ENCODE results near the gene LSR. TPM values are rescaled to one million over a fixed set of nuclear protein-coding genes. Genes with fewer than 3 reads are reported as not detected.
A peak's percentile ranks its signal among the peaks of the same experiment; 100 is the strongest.

The LSR gene
- total RNA-seq, 1 experiment from 2014 or later = 152 TPM

- Histone ChIP-seq H3K9ac (ENCODE audit: extremely low read depth, insufficient read length, low read length) (no peak overlapping the region), H3K23me2 (ENCODE audit: insufficient read length, low read depth, low read length, poor library complexity, severe bottlenecking) (peaks cover 7% of the 10 kb centered on the region), H3K56ac (ENCODE audit: insufficient read length, low read depth, low read length) (no peak overlapping the region), H2AK5ac (ENCODE audit: insufficient read length, low read length) (no peak overlapping the region), H3K9me3 (ENCODE audit: control insufficient read depth, low read depth, low read length) (no peaks in the 10 kb centered on the region), H3K27ac (ENCODE audit: insufficient read length, low read depth, low read length) (no peak overlapping the region), H2BK120ac (ENCODE audit: low read depth, low read length, poor library complexity, severe bottlenecking) (no peak overlapping the region), H4K20me1 (ENCODE audit: control insufficient read depth, insufficient read depth, insufficient read length) (peaks cover 6% of the 10 kb centered on the region), H3K18ac (ENCODE audit: insufficient read length, low read depth, low read length) (no peak overlapping the region), H4K8ac (replicated peaks; ENCODE audit: insufficient read length, low read depth, low read length) (no peak overlapping the region), H3K4ac (ENCODE audit: low read depth, low read length) (no peak overlapping the region), H3K4me2 (ENCODE audit: insufficient read depth, insufficient read length, low read length) (no peak overlapping the region), H4K91ac (ENCODE audit: insufficient read length, low read depth, low read length) (no peak overlapping the region), H3K23ac (ENCODE audit: insufficient read length, low read depth, low read length) (no peak overlapping the region), H2BK12ac (ENCODE audit: insufficient read length, low read depth, low read length) (no peak overlapping the region), H3T11ph (ENCODE audit: low read length) (no peak overlapping the region), H4K5ac (ENCODE audit: insufficient read length, low read depth, low read length) (no peak overlapping the region), H3K27me3 (ENCODE audit: insufficient read depth, low read length) (no peaks in the 10 kb centered on the region), H3K4me1 (ENCODE audit: insufficient read depth, low read length) (no peaks in the 10 kb centered on the region; the same call in 1 of the 2 replicates), H3K79me2 (ENCODE audit: insufficient read depth, low read length) (peaks cover 15% of the 10 kb centered on the region; the same call in 1 of the 2 replicates), H3K14ac (ENCODE audit: insufficient read depth, low read length) (no peak overlapping the region), H2BK20ac (ENCODE audit: low read depth, low read length, poor library complexity, severe bottlenecking) (no peak overlapping the region), H2BK15ac (ENCODE audit: low read depth, low read length) (no peak overlapping the region), H2AFZ (ENCODE audit: low read length) (no peak overlapping the region), H3K79me1 (ENCODE audit: insufficient read depth, low read depth, low read length, poor library complexity, severe bottlenecking) (peaks cover 14% of the 10 kb centered on the region), H2BK5ac (ENCODE audit: insufficient read length, low read length) (no peak overlapping the region)
- Mint-ChIP-seq H3K4me1 (peaks cover 27% of the 10 kb centered on the region in 2 experiments), H3K36me3 (ENCODE audit: insufficient read depth in 1 of 3, low read depth in 3 of 3) (peaks cover 57 to 88% (median 81%) of the 10 kb centered on the region in 3 experiments), H3K27me3 (ENCODE audit: low read depth) (no peaks in the 10 kb centered on the region; the same call in 1 of the 2 replicates), H3K9me3 (no peaks in the 10 kb centered on the region; a peak in 1 of 5 replicates), H3K4me3 (peak overlapping the region in 1 of 2 experiments; percentile 46; a peak in 4 of 5 replicates), H3K27ac (peak overlapping the region in 2 of 3 experiments; percentile 50 to 81; a peak in 2 of 7 replicates)
- peak; percentile 30 for DNase-seq
- WGBS (ENCODE audit: extremely low coverage, insufficient read length, low lambda C conversion rate) = no CpG with 5 or more reads among the region's 9 CpGs
- TF ChIP-seq CTCF (conservative IDR thresholded peaks at IDR 0.05) = no peak
These were observed 4.8 kb downstream of the LSR start for GRCh38 chr19:35253316-35254286.
